GM12864 (cell line): Measurements from ENCODE around the gene PARD3B.

ENCODE experiments used
- DNase-seq: peaks from one replicate; pipeline ENCODE4 v3.0.0-alpha.2; 2011; ENCODE audit warnings: low read depth
- H3K4me3 ChIP-seq: 2 replicates; pipeline ENCODE4 v1.5.1; 2011; ENCODE audit warnings: mild to moderate bottlenecking, low read depth, low read length, control low read depth
- CTCF ChIP-seq: IDR thresholded peaks from 2 replicates; pipeline ENCODE4 v1.5.1; 2011; ENCODE audit warnings: low read depth, mild to moderate bottlenecking, moderate library complexity, low read length, control low read depth, inconsistent platforms; ENCODE audit errors: missing control alignments

The PARD3B gene

GRCh38 chr2:205651719-205652118, 1106.4 kb downstream of the PARD3B start:
- no peak overlapping the region for H3K4me3 ChIP-seq
- TF ChIP-seq CTCF = no peak
- no peak for DNase-seq

DNA sequence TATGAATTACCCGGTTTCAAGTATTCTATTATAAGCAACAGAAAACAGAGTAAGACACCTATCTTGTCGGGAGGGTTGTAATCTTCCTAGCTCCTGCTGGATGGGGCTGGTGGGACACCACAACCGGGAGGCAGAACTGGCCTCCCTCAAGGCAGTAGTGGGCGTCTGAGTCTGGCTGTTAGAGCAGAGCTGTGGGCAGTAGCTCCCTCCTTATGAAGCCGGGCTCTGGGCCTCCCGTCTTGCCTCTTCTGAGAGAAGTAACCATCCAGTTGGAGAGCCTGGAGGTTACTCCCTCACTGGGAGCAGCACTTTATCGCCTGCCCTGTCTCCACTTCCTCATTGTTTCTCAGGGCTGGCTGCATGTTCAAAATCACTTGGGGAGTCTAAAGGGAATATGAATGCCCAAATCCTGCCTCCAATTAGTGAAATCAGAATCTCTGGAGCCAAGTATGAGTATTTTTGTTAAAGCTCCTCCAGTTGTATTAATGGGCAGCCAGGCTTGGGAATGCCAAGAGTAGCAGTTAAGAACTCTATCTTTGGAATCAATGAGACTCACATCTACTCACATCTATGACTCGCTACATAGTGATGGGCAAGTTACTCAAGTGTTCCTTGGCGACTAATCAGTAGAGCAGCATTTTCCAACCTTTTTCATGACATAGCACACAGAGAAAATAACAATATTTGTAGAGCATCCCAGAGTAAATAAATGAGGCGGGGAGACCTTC, 1109.8 kb downstream of the PARD3B start:
- H3K4me3 ChIP-seq = no peak overlapping the region
- TF ChIP-seq CTCF = no peak
- DNase-seq = no peak

DNA sequence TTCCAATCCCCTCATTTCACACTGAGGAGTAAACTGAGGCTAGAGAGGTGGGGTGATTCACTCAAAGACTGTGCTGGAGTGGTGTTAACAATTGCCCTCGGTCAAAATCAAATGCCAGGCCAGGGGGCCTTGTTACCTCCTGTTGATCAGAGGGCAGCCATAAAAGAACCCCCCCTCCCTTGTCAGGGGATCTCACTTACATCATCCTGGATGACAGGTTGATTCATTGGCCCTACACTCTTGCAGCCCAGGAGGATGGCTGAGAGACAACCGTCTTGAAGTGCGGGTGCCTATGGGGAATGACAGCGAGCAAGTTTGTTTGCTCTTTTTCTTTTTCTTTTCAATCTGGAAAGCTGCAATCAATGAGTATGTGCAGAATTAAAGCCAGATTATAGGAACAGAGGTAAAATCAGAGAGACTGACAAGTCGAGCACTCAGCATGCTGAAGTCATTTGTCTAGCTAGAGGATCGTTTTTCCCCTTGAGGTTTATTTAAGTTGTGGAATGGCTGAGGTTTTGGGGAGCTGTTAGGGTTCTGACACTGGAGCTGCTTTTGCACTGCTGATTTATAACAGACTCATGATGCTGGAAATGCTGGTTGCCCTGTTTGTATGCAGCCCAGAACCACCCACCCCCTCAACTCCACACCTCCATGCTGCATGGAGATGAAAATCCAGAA, 1110.6 kb downstream of the PARD3B start:
- H3K4me3 ChIP-seq = no peak overlapping the region
- DNase-seq = no peak
- no peak for TF ChIP-seq CTCF

DNA sequence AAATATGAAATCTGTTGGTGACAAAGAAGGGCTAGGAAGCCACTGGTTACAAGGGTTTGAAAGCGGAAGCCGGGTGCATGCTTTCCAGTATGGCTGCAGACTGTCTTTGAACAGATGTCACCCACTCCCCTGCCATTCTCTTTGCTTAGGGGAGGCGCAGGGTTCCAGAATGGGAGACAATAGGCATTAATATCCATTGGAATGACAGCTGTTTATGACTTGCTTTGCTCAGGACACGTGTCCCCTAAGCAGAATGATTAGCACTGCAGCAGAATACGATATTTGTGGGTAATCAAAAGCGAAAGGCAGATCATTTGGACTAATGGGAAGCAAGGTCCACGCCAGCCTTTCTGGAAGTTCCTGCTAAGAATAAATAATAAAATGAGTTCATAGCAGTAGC, 1111.2 kb downstream of the PARD3B start:
- H3K4me3 ChIP-seq = no peak overlapping the region
- TF ChIP-seq CTCF = no peak
- no peak for DNase-seq

DNA sequence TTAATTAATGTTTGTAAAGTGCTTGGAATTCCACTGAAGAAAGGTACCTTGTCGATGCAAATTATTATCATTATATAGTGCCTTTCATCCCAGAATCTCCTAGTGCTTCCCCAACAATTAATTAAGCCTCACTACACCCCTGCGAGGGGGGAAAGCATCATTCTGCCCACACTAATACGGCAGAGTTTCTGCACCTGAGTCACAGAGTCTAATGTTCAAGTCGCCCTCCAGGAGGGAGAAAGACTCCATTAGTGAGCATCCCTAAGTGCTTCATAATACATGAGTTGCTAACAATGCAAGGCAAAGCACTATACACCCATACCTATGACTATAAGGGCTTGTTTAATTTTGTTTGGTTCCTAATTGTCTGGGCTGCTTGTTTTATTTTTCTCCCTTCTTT, 1111.7 kb downstream of the PARD3B start:
- no peak for TF ChIP-seq CTCF
- H3K4me3 ChIP-seq = no peak overlapping the region
- DNase-seq = no peak

DNA sequence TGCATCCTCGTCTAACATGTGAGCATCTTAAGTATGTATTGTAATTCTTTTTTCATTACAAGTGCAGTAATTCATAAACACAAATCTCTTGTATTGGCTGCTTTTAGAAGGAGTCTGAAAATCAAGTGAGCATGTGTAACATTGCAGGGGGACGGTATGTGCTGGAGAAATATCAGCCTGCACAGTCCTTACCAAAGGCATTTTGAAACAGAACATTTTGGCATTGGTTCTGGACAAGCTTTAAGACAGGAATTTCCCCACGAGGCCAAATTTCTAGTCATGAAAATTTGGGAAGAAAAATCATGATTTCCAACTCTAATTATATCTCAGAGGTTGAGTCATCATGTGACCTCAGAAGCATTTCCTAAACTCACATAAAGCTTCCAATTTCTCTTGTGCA, 1112.3 kb downstream of the PARD3B start:
- DNase-seq = no peak
- TF ChIP-seq CTCF = no peak
- no peak overlapping the region for H3K4me3 ChIP-seq

DNA sequence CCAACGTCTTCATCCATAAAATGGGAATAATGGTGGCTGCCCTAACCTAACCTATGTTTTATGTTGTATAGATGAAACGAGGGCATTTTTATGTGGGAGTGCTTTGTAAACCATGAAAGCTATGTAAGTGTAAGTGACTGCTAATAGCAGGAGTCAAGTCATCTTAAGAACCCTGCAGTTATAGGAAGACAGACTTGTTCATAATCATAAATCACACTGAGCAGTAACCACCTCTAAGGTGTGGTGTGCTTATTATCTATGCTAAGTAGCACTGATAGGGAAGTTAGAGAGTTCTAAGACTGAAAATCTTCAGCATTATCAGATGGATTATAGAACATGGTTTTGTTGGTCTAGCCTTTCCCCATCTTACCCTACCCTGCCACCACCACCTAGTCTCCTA, 1112.8 kb downstream of the PARD3B start:
- no peak overlapping the region for H3K4me3 ChIP-seq
- TF ChIP-seq CTCF = no peak
- DNase-seq = no peak
